Peyer's patch (tissue), 4 donors: Measurements from ENCODE around the gene MYO1D. TPM values are rescaled to one million over a fixed set of nuclear protein-coding genes. Genes with fewer than 3 reads are reported as not detected.

Experiments
- DNase-seq, 3 donors: peaks; one replicate each; pipeline ENCODE4 v3.0.0-alpha.2; 2017 to 2019
- H3K27ac ChIP-seq, 4 donors: fragments of 200-600 bp; sonication (generic); one replicate each; pipeline ENCODE4 v1.5.1; 2016 to 2019
- H3K27me3 ChIP-seq, 2 donors: fragments of 200-600 bp; sonication (generic); one replicate each; pipeline ENCODE4 v1.5.1; 2019
- H3K36me3 ChIP-seq, 3 donors: fragments of 200-600 bp; sonication (generic); one replicate each; pipeline ENCODE4 v1.5.1; 2016 to 2019
- H3K4me1 ChIP-seq, 4 donors: fragments of 200-600 bp; sonication (generic); one replicate each; pipeline ENCODE4 v1.5.1; 2016 to 2019
- H3K4me3 ChIP-seq, 4 donors: fragments of 200-600 bp; sonication (generic); 1 replicate in 3 of 4; 2 replicates in 1 of 4; pipeline ENCODE4 v1.5.1; 2016 to 2019; ENCODE audit warnings: mild to moderate bottlenecking in 1 of 4
- H3K9me3 ChIP-seq, 4 donors: fragments of 200-600 bp; sonication (generic); one replicate each; pipeline ENCODE4 v1.5.1; 2016 to 2019; ENCODE audit warnings: mild to moderate bottlenecking in 1 of 4
- POLR2A ChIP-seq, 2 donors: fragments of 450-650 bp; IDR thresholded peaks; one replicate each; pipeline ENCODE4 v1.5.1; 2017; ENCODE audit warnings: antibody characterized with exemption in 2 of 2, mild to moderate bottlenecking in 2 of 2, moderate library complexity in 2 of 2
- total RNA-seq, 4 donors: library from RNA; depleted of rRNA; stranded (reverse); fragments of >200 nt; gene quantifications; one replicate each; pipeline ENCODE4 v1.1.0, GENCODE V29; 2016
- TF ChIP-seq, protein P1 (sequence below), 6 experiments: fragments of 450-650 bp in 4 of 6; fragments of 200-600 bp in 2 of 6; sonication (generic) in 1 of 6; IDR thresholded peaks; one replicate each; pipeline ENCODE4 v1.5.1; 2017 to 2019; ENCODE audit warnings: antibody characterized with exemption in 6 of 6, mild to moderate bottlenecking in 3 of 6, moderate library complexity in 1 of 6

MYO1D gene
- total RNA-seq, 4 donors from 2014 or later: 148 to 340 (median 328) TPM

GRCh38 chr17:32917842-32918241 is 40.9 kb upstream of the MYO1D start:
- no peaks in the 10 kb centered on the region for H3K36me3 ChIP-seq
- no peaks in the 10 kb centered on the region for H3K27me3 ChIP-seq
- TF ChIP-seq, protein P1, sequence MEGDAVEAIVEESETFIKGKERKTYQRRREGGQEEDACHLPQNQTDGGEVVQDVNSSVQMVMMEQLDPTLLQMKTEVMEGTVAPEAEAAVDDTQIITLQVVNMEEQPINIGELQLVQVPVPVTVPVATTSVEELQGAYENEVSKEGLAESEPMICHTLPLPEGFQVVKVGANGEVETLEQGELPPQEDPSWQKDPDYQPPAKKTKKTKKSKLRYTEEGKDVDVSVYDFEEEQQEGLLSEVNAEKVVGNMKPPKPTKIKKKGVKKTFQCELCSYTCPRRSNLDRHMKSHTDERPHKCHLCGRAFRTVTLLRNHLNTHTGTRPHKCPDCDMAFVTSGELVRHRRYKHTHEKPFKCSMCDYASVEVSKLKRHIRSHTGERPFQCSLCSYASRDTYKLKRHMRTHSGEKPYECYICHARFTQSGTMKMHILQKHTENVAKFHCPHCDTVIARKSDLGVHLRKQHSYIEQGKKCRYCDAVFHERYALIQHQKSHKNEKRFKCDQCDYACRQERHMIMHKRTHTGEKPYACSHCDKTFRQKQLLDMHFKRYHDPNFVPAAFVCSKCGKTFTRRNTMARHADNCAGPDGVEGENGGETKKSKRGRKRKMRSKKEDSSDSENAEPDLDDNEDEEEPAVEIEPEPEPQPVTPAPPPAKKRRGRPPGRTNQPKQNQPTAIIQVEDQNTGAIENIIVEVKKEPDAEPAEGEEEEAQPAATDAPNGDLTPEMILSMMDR (IDR thresholded peaks at IDR 0.05): no peak
- no peak for TF ChIP-seq POLR2A (IDR thresholded peaks at IDR 0.05)
- no peak for DNase-seq
- H3K4me1 ChIP-seq: no peaks in the 10 kb centered on the region
- no peaks in the 10 kb centered on the region for H3K9me3 ChIP-seq
- no peak overlapping the region for H3K4me3 ChIP-seq
- no peak overlapping the region for H3K27ac ChIP-seq

- H3K36me3 ChIP-seq: no peaks in the 10 kb centered on the region
- H3K27me3 ChIP-seq: no peaks in the 10 kb centered on the region
- no peak overlapping the region for H3K4me3 ChIP-seq
- TF ChIP-seq, protein P1 (IDR thresholded peaks at IDR 0.05): no peak
- TF ChIP-seq POLR2A (IDR thresholded peaks at IDR 0.05): no peak
- H3K9me3 ChIP-seq: no peaks in the 10 kb centered on the region
- DNase-seq: no peak
- peaks cover 0 to 3% (median 0%) of the 10 kb centered on the region in 4 donors for H3K4me1 ChIP-seq
- no peak overlapping the region for H3K27ac ChIP-seq
Observed at GRCh38 chr17:32917081-32917480, 40.2 kb upstream of the MYO1D start.

DNA sequence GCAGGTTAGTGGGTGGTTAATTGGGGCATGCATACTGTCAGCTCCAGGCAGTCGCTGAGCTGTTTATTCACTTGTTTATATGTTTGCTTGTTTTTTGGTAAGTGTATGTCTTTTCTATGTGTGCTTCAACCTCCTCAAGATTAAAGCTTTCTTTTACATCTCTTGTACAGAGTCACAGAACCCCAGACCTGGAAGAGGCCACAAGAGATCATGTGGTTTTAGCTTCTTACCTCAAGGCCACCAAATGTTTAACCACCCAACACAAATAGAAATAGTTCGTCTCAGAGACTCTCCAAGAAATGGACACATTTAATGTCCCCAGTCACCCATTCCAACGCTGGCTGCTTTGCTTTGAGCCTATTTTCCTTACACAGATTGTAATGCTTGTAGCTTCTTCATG is 39.2 kb upstream of the MYO1D start:
- H3K27ac ChIP-seq: no peak overlapping the region
- no peak overlapping the region for H3K4me3 ChIP-seq
- H3K9me3 ChIP-seq: no peaks in the 10 kb centered on the region
- no peak for TF ChIP-seq POLR2A (IDR thresholded peaks at IDR 0.05)
- TF ChIP-seq, protein P1 (IDR thresholded peaks at IDR 0.05): no peak
- no peak for DNase-seq
- no peaks in the 10 kb centered on the region for H3K36me3 ChIP-seq
- H3K4me1 ChIP-seq: peaks cover 0 to 13% (median 0%) of the 10 kb centered on the region in 4 donors
- no peaks in the 10 kb centered on the region for H3K27me3 ChIP-seq

- Histone ChIP-seq H3K4me1 (peaks cover 0 to 19% (median 4%) of the 10 kb centered on the region in 4 donors), H3K9me3 (no peaks in the 10 kb centered on the region), H3K27me3 (no peaks in the 10 kb centered on the region), H3K4me3 (no peak overlapping the region), H3K36me3 (no peaks in the 10 kb centered on the region), H3K27ac (no peak overlapping the region)
- no peak for DNase-seq
- TF ChIP-seq, protein P1 (IDR thresholded peaks at IDR 0.05): no peak
- TF ChIP-seq POLR2A (IDR thresholded peaks at IDR 0.05): no peak
Observed at GRCh38 chr17:32915245-32915644, 38.3 kb upstream of the MYO1D start.

DNA sequence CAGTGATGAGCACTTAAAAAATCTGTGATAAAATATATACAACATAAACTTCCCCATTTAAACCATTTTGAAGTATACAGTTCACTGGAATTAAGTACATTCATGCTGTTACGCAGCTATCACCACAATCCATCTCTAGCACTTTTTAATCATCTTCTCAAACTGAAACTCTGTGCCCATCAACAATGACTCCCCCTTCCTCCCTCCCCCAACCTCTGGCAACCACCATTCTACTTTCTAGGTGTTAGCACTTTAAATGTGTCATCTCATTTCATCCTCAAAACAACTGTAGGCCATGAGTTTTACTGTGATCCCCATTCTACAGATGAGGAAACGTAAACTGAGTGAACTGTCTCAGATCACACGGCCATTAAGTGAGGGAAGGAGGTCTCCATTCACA is 37.3 kb upstream of the MYO1D start:
- no peak overlapping the region for H3K27ac ChIP-seq
- H3K36me3 ChIP-seq: no peaks in the 10 kb centered on the region
- H3K27me3 ChIP-seq: no peaks in the 10 kb centered on the region
- H3K4me1 ChIP-seq: peaks cover 0 to 22% (median 6%) of the 10 kb centered on the region in 4 donors
- no peak for DNase-seq
- no peak overlapping the region for H3K4me3 ChIP-seq
- H3K9me3 ChIP-seq: no peaks in the 10 kb centered on the region
- no peak for TF ChIP-seq POLR2A (IDR thresholded peaks at IDR 0.05)
- TF ChIP-seq, protein P1 (IDR thresholded peaks at IDR 0.05): no peak

DNA sequence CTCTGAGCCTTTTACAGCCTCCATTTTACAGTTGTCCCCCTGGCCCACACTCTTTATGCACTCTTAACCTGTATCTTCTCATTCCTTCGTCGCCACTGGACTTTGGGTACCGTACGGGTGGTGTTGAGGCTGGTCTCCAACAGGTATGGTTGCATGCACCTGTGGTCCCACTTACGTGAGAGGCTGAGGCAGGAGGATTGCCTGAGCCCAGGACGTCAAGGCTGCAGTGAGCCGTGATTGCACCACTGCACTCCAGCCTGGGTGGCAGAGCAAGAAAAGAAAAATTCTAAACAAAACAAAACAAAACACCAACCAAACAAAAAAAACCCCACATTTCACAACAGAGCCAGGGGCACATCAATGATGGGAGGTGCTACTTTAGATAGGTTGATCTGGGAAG is 36.7 kb upstream of the MYO1D start:
- no peak for DNase-seq
- Histone ChIP-seq H3K9me3 (no peaks in the 10 kb centered on the region), H3K27me3 (no peaks in the 10 kb centered on the region), H3K4me3 (no peak overlapping the region), H3K4me1 (peaks cover 0 to 22% (median 6%) of the 10 kb centered on the region in 4 donors), H3K36me3 (no peaks in the 10 kb centered on the region), H3K27ac (no peak overlapping the region)
- TF ChIP-seq POLR2A (IDR thresholded peaks at IDR 0.05): no peak
- TF ChIP-seq, protein P1 (IDR thresholded peaks at IDR 0.05): no peak
